SK-N-SH treated with all-trans-retinoic acid at 6 μM for 48 hours (cell line): ENCODE results near the gene STK39.
"Not testable (repeated sequence)": the region's sequence is repeated elsewhere in the genome, so short reads cannot be mapped to it uniquely, and the experiment has no call there.

Source experiments
- ATAC-seq: fragments of 200-7000 bp; cut with Tn5 transposase; 3 replicates; pipeline ENCODE4 v1.9.1; 2020; ENCODE audit warnings: mild to moderate bottlenecking, moderate library complexity
- BACH2 ChIP-seq: fragments of 250-450 bp; sonication (Bioruptor Pico); IDR thresholded peaks from 2 replicates; pipeline ENCODE4 v1.9.0; 2021; ENCODE audit warnings: mild to moderate bottlenecking, borderline replicate concordance
- CSDC2 ChIP-seq: fragments of 250-450 bp; sonication (Bioruptor Pico); IDR thresholded peaks from 2 replicates; pipeline ENCODE4 v1.5.0; 2020; ENCODE audit warnings: mild to moderate bottlenecking, moderate library complexity
- ESRRG ChIP-seq: fragments of 250-450 bp; sonication (Bioruptor Pico); IDR thresholded peaks from 2 replicates; pipeline ENCODE4 v1.6.1; 2021; ENCODE audit warnings: mild to moderate bottlenecking
- GLIS3 ChIP-seq: fragments of 250-450 bp; sonication (Bioruptor Pico); IDR thresholded peaks from 2 replicates; pipeline ENCODE4 v1.5.0; 2020; ENCODE audit warnings: mild to moderate bottlenecking, moderate library complexity
- ISL1 ChIP-seq: fragments of 250-450 bp; sonication (Bioruptor Pico); IDR thresholded peaks from 2 replicates; pipeline ENCODE4 v2.1.2; 2022; ENCODE audit warnings: mild to moderate bottlenecking, moderate library complexity
- OSR1 ChIP-seq: fragments of 250-450 bp; sonication (Bioruptor Pico); IDR thresholded peaks from 2 replicates; pipeline ENCODE4 v1.8.0; 2022; ENCODE audit warnings: moderate library complexity, mild to moderate bottlenecking, inconsistent platforms
- PPARA ChIP-seq: fragments of 250-450 bp; sonication (Bioruptor Pico); IDR thresholded peaks from 2 replicates; pipeline ENCODE4 v1.5.0; 2020; ENCODE audit warnings: mild to moderate bottlenecking, borderline replicate concordance
- RARB ChIP-seq: fragments of 250-450 bp; sonication (Bioruptor Pico); IDR thresholded peaks from 2 replicates; pipeline ENCODE4 v1.8.0; 2021; ENCODE audit warnings: mild to moderate bottlenecking, moderate library complexity
- TCF4 ChIP-seq: fragments of 250-450 bp; sonication (Bioruptor Pico); IDR thresholded peaks from 2 replicates; pipeline ENCODE4 v1.8.0; 2021; ENCODE audit warnings: mild to moderate bottlenecking, moderate library complexity, borderline replicate concordance
- TOX ChIP-seq: fragments of 250-450 bp; sonication (Bioruptor Pico); IDR thresholded peaks from 2 replicates; pipeline ENCODE4 v1.8.0; 2021; ENCODE audit warnings: mild to moderate bottlenecking, moderate library complexity, borderline replicate concordance
- ZC3H10 ChIP-seq: fragments of 250-450 bp; sonication (Bioruptor Pico); IDR thresholded peaks from 2 replicates; pipeline ENCODE4 v1.5.1; 2021; ENCODE audit warnings: mild to moderate bottlenecking, moderate library complexity
- ZFP30 ChIP-seq: fragments of 450-650 bp; formaldehyde crosslinking; IDR thresholded peaks from 2 replicates; pipeline ENCODE4 v1.5.0; 2022; ENCODE audit warnings: mild to moderate bottlenecking, moderate library complexity
- ZNF565 ChIP-seq: fragments of 450-650 bp; formaldehyde crosslinking; conservative IDR thresholded peaks from 2 replicates; pipeline ENCODE4 v1.5.0; 2020; ENCODE audit warnings: low read depth, mild to moderate bottlenecking, moderate library complexity
- ZNF70 ChIP-seq: fragments of 450-650 bp; formaldehyde crosslinking; IDR thresholded peaks from 2 replicates; pipeline ENCODE4 v1.5.0; 2020; ENCODE audit warnings: mild to moderate bottlenecking, moderate library complexity
- ZNF8 ChIP-seq: fragments of 450-650 bp; formaldehyde crosslinking; IDR thresholded peaks from 2 replicates; pipeline ENCODE4 v1.5.0; 2020; ENCODE audit warnings: mild to moderate bottlenecking, moderate library complexity
- TF ChIP-seq, protein P1 (sequence below): fragments of 250-450 bp; sonication (Bioruptor Pico); IDR thresholded peaks from 2 replicates; pipeline ENCODE4 v1.5.0; 2020; ENCODE audit warnings: mild to moderate bottlenecking, moderate library complexity
- TF ChIP-seq, protein P2 (sequence below): fragments of 250-450 bp; sonication (Bioruptor Pico); IDR thresholded peaks from 2 replicates; pipeline ENCODE4 v1.5.1; 2021; ENCODE audit warnings: mild to moderate bottlenecking, moderate library complexity
- TF ChIP-seq, protein P3 (sequence below): fragments of 250-450 bp; sonication (Bioruptor Pico); IDR thresholded peaks from 2 replicates; pipeline ENCODE4 v1.8.0; 2020; ENCODE audit warnings: mild to moderate bottlenecking, moderate library complexity, borderline replicate concordance
- TF ChIP-seq, protein P4 (sequence below): fragments of 250-450 bp; sonication (Bioruptor Pico); IDR thresholded peaks from 2 replicates; pipeline ENCODE4 v1.8.0; 2021; ENCODE audit warnings: low read depth, mild to moderate bottlenecking, moderate library complexity, borderline replicate concordance

Gene STK39

DNA sequence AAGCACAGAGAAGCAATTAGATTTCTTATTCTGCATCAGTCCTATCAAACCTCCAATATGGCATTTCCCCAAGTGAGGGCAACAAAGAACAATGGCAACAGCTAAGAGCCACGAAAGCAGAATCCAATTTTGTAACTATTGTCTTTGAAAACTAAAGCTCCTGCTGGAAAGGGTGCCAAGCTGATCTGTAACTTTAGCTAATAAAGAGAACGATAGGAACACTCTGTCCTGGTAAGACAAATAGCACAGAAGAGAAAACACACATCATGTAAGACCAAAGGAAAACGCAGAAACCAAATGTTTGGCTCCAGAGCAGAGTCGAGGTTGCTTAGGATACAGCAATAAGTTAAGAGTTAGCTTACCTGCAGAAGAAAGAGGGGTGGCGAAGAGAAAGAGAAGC, 160.5 kb downstream of the STK39 start:
- no peak for ATAC-seq
- TF ChIP-seq ZC3H10 (CRISPR knock-in tag) = no peak
- TF ChIP-seq, protein P1, sequence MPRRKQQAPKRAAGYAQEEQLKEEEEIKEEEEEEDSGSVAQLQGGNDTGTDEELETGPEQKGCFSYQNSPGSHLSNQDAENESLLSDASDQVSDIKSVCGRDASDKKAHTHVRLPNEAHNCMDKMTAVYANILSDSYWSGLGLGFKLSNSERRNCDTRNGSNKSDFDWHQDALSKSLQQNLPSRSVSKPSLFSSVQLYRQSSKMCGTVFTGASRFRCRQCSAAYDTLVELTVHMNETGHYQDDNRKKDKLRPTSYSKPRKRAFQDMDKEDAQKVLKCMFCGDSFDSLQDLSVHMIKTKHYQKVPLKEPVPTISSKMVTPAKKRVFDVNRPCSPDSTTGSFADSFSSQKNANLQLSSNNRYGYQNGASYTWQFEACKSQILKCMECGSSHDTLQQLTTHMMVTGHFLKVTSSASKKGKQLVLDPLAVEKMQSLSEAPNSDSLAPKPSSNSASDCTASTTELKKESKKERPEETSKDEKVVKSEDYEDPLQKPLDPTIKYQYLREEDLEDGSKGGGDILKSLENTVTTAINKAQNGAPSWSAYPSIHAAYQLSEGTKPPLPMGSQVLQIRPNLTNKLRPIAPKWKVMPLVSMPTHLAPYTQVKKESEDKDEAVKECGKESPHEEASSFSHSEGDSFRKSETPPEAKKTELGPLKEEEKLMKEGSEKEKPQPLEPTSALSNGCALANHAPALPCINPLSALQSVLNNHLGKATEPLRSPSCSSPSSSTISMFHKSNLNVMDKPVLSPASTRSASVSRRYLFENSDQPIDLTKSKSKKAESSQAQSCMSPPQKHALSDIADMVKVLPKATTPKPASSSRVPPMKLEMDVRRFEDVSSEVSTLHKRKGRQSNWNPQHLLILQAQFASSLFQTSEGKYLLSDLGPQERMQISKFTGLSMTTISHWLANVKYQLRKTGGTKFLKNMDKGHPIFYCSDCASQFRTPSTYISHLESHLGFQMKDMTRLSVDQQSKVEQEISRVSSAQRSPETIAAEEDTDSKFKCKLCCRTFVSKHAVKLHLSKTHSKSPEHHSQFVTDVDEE (CRISPR knock-in tag) = no peak
- no peak for TF ChIP-seq ZNF70 (CRISPR knock-in tag)
- no peak for TF ChIP-seq TOX
- TF ChIP-seq TCF4 (CRISPR knock-in tag) = no peak
- TF ChIP-seq, protein P2, sequence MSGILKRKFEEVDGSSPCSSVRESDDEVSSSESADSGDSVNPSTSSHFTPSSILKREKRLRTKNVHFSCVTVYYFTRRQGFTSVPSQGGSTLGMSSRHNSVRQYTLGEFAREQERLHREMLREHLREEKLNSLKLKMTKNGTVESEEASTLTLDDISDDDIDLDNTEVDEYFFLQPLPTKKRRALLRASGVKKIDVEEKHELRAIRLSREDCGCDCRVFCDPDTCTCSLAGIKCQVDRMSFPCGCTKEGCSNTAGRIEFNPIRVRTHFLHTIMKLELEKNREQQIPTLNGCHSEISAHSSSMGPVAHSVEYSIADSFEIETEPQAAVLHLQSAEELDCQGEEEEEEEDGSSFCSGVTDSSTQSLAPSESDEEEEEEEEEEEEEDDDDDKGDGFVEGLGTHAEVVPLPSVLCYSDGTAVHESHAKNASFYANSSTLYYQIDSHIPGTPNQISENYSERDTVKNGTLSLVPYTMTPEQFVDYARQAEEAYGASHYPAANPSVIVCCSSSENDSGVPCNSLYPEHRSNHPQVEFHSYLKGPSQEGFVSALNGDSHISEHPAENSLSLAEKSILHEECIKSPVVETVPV (CRISPR knock-in tag) = no peak
- TF ChIP-seq, protein P3, sequence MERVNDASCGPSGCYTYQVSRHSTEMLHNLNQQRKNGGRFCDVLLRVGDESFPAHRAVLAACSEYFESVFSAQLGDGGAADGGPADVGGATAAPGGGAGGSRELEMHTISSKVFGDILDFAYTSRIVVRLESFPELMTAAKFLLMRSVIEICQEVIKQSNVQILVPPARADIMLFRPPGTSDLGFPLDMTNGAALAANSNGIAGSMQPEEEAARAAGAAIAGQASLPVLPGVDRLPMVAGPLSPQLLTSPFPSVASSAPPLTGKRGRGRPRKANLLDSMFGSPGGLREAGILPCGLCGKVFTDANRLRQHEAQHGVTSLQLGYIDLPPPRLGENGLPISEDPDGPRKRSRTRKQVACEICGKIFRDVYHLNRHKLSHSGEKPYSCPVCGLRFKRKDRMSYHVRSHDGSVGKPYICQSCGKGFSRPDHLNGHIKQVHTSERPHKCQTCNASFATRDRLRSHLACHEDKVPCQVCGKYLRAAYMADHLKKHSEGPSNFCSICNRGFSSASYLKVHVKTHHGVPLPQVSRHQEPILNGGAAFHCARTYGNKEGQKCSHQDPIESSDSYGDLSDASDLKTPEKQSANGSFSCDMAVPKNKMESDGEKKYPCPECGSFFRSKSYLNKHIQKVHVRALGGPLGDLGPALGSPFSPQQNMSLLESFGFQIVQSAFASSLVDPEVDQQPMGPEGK (CRISPR knock-in tag) = no peak
- no peak for TF ChIP-seq CSDC2 (CRISPR knock-in tag)
- no peak for TF ChIP-seq RARB (CRISPR knock-in tag)
- TF ChIP-seq, all 23 proteins: peak for 0

DNA sequence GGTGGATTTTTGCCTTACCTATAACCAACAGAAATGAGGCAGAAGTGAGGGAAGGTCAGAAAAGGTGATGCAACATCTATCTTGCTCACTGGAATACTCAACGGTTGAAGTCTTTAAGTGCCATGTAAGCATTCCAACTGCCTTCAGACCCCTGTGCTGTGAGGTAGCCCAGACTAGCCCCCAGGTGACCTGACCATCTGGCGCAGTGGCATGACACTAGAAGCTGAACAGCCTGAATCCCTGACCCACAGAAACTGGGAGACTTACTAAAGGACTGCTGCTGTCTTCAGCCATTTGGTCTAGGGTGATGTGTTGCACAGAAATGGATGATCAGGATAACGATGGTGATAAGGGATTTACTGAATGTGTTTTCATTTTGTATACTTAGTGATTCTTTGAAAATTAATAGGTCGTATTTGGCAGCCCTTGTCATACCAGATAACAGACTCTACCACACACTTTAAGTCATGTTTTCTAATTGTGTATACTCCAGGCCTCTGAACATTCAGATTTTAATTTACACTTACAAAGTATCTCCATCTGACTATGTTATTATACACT, 161.5 kb downstream of the STK39 start:
- TF ChIP-seq, protein P1 (CRISPR knock-in tag) = 0 out of 2 replicates have a peak, but pooled peaks have one; percentile 27
- peak; percentile 45; the same call in 1 of the 2 replicates for TF ChIP-seq TCF4 (CRISPR knock-in tag)
- TF ChIP-seq PPARA (CRISPR knock-in tag) = no peak
- TF ChIP-seq ZFP30 (CRISPR knock-in tag) = no peak
- no peak for ATAC-seq

DNA sequence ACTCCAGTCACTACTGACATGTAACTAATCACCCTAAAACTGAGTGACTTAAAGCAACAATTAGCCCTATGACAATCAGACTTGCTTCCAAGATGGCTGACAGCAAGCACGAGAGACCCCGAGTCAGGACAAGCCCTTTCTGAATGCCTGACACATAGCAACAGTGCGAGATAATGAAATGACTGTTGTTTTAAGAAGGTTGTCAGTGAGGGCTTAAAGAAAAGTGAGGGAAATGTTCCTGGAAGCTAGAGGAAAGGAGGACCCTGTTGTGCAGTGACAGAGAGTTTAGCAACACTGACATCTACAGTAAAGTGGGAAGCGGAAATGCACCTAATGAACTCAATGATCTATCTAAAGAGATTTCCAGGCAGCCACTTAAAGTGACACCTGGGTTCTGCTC, 163.1 kb downstream of the STK39 start:
- TF ChIP-seq ZNF565 (CRISPR knock-in tag) (no peak), ISL1 (CRISPR knock-in tag) (no peak), ZNF8 (CRISPR knock-in tag) (no peak), CSDC2 (CRISPR knock-in tag) (no peak), TCF4 (CRISPR knock-in tag) (no peak), TOX (no peak), BACH2 (CRISPR knock-in tag) (no peak), OSR1 (CRISPR knock-in tag) (no peak), PPARA (CRISPR knock-in tag) (no peak), GLIS3 (CRISPR knock-in tag) (no peak), ESRRG (CRISPR knock-in tag) (no peak)
- TF ChIP-seq, protein P3 (CRISPR knock-in tag) = no peak
- TF ChIP-seq, protein P4, sequence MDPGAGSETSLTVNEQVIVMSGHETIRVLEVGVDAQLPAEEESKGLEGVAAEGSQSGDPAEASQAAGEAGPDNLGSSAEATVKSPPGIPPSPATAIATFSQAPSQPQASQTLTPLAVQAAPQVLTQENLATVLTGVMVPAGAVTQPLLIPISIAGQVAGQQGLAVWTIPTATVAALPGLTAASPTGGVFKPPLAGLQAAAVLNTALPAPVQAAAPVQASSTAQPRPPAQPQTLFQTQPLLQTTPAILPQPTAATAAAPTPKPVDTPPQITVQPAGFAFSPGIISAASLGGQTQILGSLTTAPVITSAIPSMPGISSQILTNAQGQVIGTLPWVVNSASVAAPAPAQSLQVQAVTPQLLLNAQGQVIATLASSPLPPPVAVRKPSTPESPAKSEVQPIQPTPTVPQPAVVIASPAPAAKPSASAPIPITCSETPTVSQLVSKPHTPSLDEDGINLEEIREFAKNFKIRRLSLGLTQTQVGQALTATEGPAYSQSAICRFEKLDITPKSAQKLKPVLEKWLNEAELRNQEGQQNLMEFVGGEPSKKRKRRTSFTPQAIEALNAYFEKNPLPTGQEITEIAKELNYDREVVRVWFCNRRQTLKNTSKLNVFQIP (CRISPR knock-in tag) = no peak
- no peak for ATAC-seq

DNA sequence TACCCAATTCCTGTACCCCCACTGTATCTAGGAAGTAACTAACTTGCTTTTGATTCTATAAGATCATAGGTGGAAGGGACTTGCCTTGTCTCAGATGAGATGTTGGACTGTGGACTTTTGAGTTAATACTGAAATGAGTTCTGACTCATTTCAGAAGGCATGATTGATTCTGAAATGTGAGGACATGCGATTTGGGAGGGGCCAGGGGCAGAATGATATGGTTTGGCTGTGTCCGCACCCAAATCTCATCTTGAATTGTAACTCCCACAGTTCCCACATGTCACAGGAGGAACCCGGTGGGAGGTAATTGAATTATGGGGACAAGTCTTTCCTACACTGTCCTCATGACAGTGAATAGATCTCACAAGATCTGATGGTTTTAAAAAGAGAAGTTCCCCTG, 165.9 kb downstream of the STK39 start:
- ATAC-seq = not testable (repeated sequence)
